Measurements from ENCODE around the gene MAGEF1.

The MAGEF1 gene

GRCh38 chr3:184682671-184683070, 29.2 kb downstream of the MAGEF1 start:
- no peak for ATAC-seq
- TF ChIP-seq BACH2 (CRISPR knock-in tag; IDR thresholded peaks at IDR 0.05; ENCODE audit: borderline replicate concordance): no peak
- TF ChIP-seq TOX (CRISPR knock-in tag; IDR thresholded peaks at IDR 0.05; ENCODE audit: borderline replicate concordance): no peak
- TF ChIP-seq CSRNP3 (CRISPR knock-in tag; IDR thresholded peaks at IDR 0.05): no peak
- TF ChIP-seq ARNTL (CRISPR knock-in tag; IDR thresholded peaks at IDR 0.05; ENCODE audit: borderline replicate concordance, low read depth): no peak
- no peak for TF ChIP-seq ESRRG (CRISPR knock-in tag; IDR thresholded peaks at IDR 0.05)
- no peak for TF ChIP-seq CSDC2 (CRISPR knock-in tag; IDR thresholded peaks at IDR 0.05)
- TF ChIP-seq PATZ1 (CRISPR knock-in tag; IDR thresholded peaks at IDR 0.05; ENCODE audit: borderline replicate concordance): no peak
- no peak for TF ChIP-seq ZNF565 (CRISPR knock-in tag; conservative IDR thresholded peaks at IDR 0.05; ENCODE audit: low read depth)
- no peak for TF ChIP-seq ZFP3 (CRISPR knock-in tag; IDR thresholded peaks at IDR 0.05)
- TF ChIP-seq PPARA (CRISPR knock-in tag; IDR thresholded peaks at IDR 0.05; ENCODE audit: borderline replicate concordance): no peak
- TF ChIP-seq POU6F1 (CRISPR knock-in tag; IDR thresholded peaks at IDR 0.05; ENCODE audit: borderline replicate concordance, low read depth): no peak
- no peak for TF ChIP-seq ZC3H10 (CRISPR knock-in tag; IDR thresholded peaks at IDR 0.05)
- no peak for TF ChIP-seq ZFP30 (CRISPR knock-in tag; IDR thresholded peaks at IDR 0.05)
- TF ChIP-seq GLIS3 (CRISPR knock-in tag; IDR thresholded peaks at IDR 0.05): no peak
- TF ChIP-seq ZNF8 (CRISPR knock-in tag; IDR thresholded peaks at IDR 0.05): no peak
- TF ChIP-seq TCF4 (CRISPR knock-in tag; IDR thresholded peaks at IDR 0.05; ENCODE audit: borderline replicate concordance): no peak
- TF ChIP-seq ISL1 (CRISPR knock-in tag; IDR thresholded peaks at IDR 0.05): no peak

- TF ChIP-seq ZFP30 (CRISPR knock-in tag; IDR thresholded peaks at IDR 0.05): no peak
- no peak for TF ChIP-seq PATZ1 (CRISPR knock-in tag; IDR thresholded peaks at IDR 0.05; ENCODE audit: borderline replicate concordance)
- no peak for TF ChIP-seq ZC3H10 (CRISPR knock-in tag; IDR thresholded peaks at IDR 0.05)
- no peak for TF ChIP-seq CREB5 (CRISPR knock-in tag; IDR thresholded peaks at IDR 0.05; ENCODE audit: low read depth)
- no peak for TF ChIP-seq CSRNP3 (CRISPR knock-in tag; IDR thresholded peaks at IDR 0.05)
- no peak for TF ChIP-seq POU6F1 (CRISPR knock-in tag; IDR thresholded peaks at IDR 0.05; ENCODE audit: borderline replicate concordance, low read depth)
- no peak for TF ChIP-seq ZFP3 (CRISPR knock-in tag; IDR thresholded peaks at IDR 0.05)
- TF ChIP-seq ZNF565 (CRISPR knock-in tag; conservative IDR thresholded peaks at IDR 0.05; ENCODE audit: low read depth): no peak
- TF ChIP-seq ZNF70 (CRISPR knock-in tag; IDR thresholded peaks at IDR 0.05): no peak
- no peak for TF ChIP-seq GLIS3 (CRISPR knock-in tag; IDR thresholded peaks at IDR 0.05)
- no peak for TF ChIP-seq ESRRG (CRISPR knock-in tag; IDR thresholded peaks at IDR 0.05)
- TF ChIP-seq ARNTL (CRISPR knock-in tag; IDR thresholded peaks at IDR 0.05; ENCODE audit: borderline replicate concordance, low read depth): no peak
- no peak for ATAC-seq
Observed at GRCh38 chr3:184680385-184681345, 31.2 kb downstream of the MAGEF1 start.
